KMS-11 (cell line): ENCODE results near the gene NRM.
"Not testable (repeated sequence)": the region's sequence is repeated elsewhere in the genome, so short reads cannot be mapped to it uniquely, and the experiment has no call there.

ENCODE experiments used
- H2AFZ ChIP-seq: fragments of 200-600 bp; sonication (generic); 2 replicates; pipeline ENCODE4 v1.6.1; 2016; ENCODE audit warnings: antibody characterized with exemption, mixed run types, low read depth
- H3K27ac ChIP-seq: fragments of 200-600 bp; sonication (generic); 2 replicates; pipeline ENCODE4 v1.6.1; 2016; ENCODE audit warnings: mild to moderate bottlenecking, mixed run types
- H3K27me3 ChIP-seq: fragments of 200-600 bp; sonication (generic); 2 replicates; pipeline ENCODE4 v1.6.1; 2017; ENCODE audit warnings: mild to moderate bottlenecking, low read depth, mixed run types, moderate library complexity; ENCODE audit not compliant: insufficient read depth
- H3K36me3 ChIP-seq: fragments of 200-600 bp; sonication (generic); 2 replicates; pipeline ENCODE4 v1.6.1; 2017; ENCODE audit warnings: mild to moderate bottlenecking, mixed run types; ENCODE audit not compliant: insufficient read depth
- H3K4me1 ChIP-seq: fragments of 200-600 bp; sonication (generic); 2 replicates; pipeline ENCODE4 v1.6.1; 2016; ENCODE audit warnings: mild to moderate bottlenecking, low read depth, mixed run types; ENCODE audit not compliant: poor library complexity, severe bottlenecking
- H3K4me2 ChIP-seq: fragments of 200-600 bp; sonication (generic); 2 replicates; pipeline ENCODE4 v1.7.0; 2016; ENCODE audit warnings: mild to moderate bottlenecking, mixed run types
- H3K4me3 ChIP-seq: fragments of 200-600 bp; sonication (generic); IDR thresholded peaks from 2 replicates; pipeline ENCODE4 v1.6.1; 2017; ENCODE audit warnings: low read depth, low read length, mixed read lengths; ENCODE audit not compliant: insufficient read depth
- H3K79me2 ChIP-seq: fragments of 200-600 bp; sonication (generic); 2 replicates; pipeline ENCODE4 v1.6.1; 2016; ENCODE audit warnings: low read depth, mixed run types; ENCODE audit not compliant: insufficient read depth
- H3K9ac ChIP-seq: fragments of 200-600 bp; sonication (generic); 2 replicates; pipeline ENCODE4 v1.6.1; 2016; ENCODE audit warnings: mild to moderate bottlenecking, mixed run types
- H4K20me1 ChIP-seq: fragments of 200-600 bp; sonication (generic); 2 replicates; pipeline ENCODE4 v1.6.1; 2016; ENCODE audit warnings: mild to moderate bottlenecking, mixed run types; ENCODE audit not compliant: insufficient read depth
- CTCF ChIP-seq: fragments of 200-600 bp; sonication (generic); conservative IDR thresholded peaks from 2 replicates; pipeline ENCODE4 v1.6.1; 2017; ENCODE audit warnings: low read depth, mild to moderate bottlenecking, antibody characterized with exemption, low read length, moderate library complexity, mixed read lengths

The NRM gene

DNA sequence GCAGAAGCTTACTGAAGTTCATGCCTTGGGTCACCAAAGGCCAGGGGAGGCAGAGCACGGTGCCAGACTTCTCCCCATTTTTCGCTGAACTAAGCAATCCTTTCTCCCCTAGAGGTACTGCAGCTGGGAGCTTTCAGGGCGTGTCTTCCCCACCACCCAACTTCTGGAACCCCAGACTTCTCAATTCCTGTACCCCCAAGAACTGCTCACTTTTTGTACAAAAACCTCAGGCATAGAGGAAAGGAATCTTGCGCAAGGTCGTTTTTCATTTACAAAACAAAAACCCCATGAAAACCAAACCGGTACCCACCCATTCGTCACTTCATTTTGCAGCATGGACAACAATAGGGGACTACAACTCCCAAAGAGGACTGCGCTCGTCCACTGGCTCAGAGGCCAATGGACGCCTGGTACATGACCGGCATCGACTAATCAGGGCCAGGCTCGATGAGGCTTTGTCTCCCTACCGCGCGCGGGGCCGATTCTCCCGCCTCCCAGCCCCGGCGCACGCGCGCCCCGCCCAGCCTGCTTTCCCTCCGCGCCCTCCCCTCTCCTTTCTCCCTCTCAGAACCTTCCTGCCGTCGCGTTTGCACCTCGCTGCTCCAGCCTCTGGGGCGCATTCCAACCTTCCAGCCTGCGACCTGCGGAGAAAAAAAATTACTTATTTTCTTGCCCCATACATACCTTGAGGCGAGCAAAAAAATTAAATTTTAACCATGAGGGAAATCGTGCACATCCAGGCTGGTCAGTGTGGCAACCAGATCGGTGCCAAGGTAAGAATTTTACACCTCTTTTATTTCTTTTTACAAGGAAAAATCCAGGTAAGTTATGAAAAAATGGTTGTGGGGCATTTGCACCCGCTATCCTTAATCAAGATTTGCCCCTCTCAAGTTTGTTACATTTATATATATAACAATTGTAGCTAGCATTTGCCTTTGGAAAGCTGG lies 29.3 kb upstream of the NRM start, which contains the start of gene TUBB:
TSS of gene TUBB (plus strand) at position 562 of the 947 bp plus-strand sequence. CDS start at position 717, 155 bp downstream.
- Histone ChIP-seq H3K4me3 (no peak within 1 kb of the TSS), H2AFZ (peak within 1 kb of the TSS; percentile 24; the same call in 1 of the 2 replicates), H3K4me1 (peaks cover 62% of the 10 kb centered on the region), H3K9ac (peak within 1 kb of the TSS; percentile 99), H4K20me1 (peaks cover 32% of the 10 kb centered on the region), H3K27ac (peak within 1 kb of the TSS; percentile 96), H3K79me2 (peaks cover 56% of the 10 kb centered on the region), H3K36me3 (peaks cover 23% of the 10 kb centered on the region; the same call in 1 of the 2 replicates), H3K4me2 (peak within 1 kb of the TSS; percentile 88), H3K27me3 (no peaks in the 10 kb centered on the region)
- TF ChIP-seq CTCF, result no peak

GRCh38 chr6:30719356-30719755 lies 28.6 kb upstream of the NRM start:
- peak overlapping the region; percentile 24; the same call in 1 of the 2 replicates for H2AFZ ChIP-seq
- peaks cover 50% of the 10 kb centered on the region for H3K79me2 ChIP-seq
- peaks cover 62% of the 10 kb centered on the region for H3K4me1 ChIP-seq

GRCh38 chr6:30717845-30718720 lies 27.3 kb upstream of the NRM start:
- not testable (repeated sequence) for H3K27me3 ChIP-seq, H2AFZ ChIP-seq, H3K4me3 ChIP-seq
- H3K4me2 ChIP-seq, result peak overlapping the region; percentile 85
- H3K4me1 ChIP-seq, result peaks cover 63% of the 10 kb centered on the region
- peaks cover 39% of the 10 kb centered on the region for H3K79me2 ChIP-seq
- H3K27ac ChIP-seq, result peak overlapping the region; percentile 96
- peaks cover 14% of the 10 kb centered on the region; the same call in 1 of the 2 replicates for H3K36me3 ChIP-seq
- peaks cover 16% of the 10 kb centered on the region for H4K20me1 ChIP-seq
- H3K9ac ChIP-seq, result peak overlapping the region; percentile 32; the same call in 1 of the 2 replicates

More at GRCh38 chr6:30719356-30719755, 28.6 kb upstream of the NRM start:
- H3K27me3 ChIP-seq, result no peaks in the 10 kb centered on the region
- peak overlapping the region; percentile 96 for H3K27ac ChIP-seq
- H3K9ac ChIP-seq, result peak overlapping the region; percentile 99; the same call in 1 of the 2 replicates
- peak overlapping the region; percentile 85 for H3K4me2 ChIP-seq
- H3K4me3 ChIP-seq, result no peak overlapping the region
- peaks cover 29% of the 10 kb centered on the region for H4K20me1 ChIP-seq
- no peak for TF ChIP-seq CTCF
- peaks cover 23% of the 10 kb centered on the region; the same call in 1 of the 2 replicates for H3K36me3 ChIP-seq

GRCh38 chr6:30717129-30717844 lies 26.5 kb upstream of the NRM start, which contains the start of gene MDC1:
Gene MDC1 (minus strand): TSS chr6:30717281. CDS start chr6:30715175, 2,106 bp downstream.
- peaks cover 6% of the 10 kb centered on the region; the same call in 1 of the 2 replicates for H3K36me3 ChIP-seq
- H3K27me3 ChIP-seq, result no peaks in the 10 kb centered on the region
- peaks cover 31% of the 10 kb centered on the region for H3K79me2 ChIP-seq
- H4K20me1 ChIP-seq, result peaks cover 8% of the 10 kb centered on the region; the same call in 1 of the 2 replicates
- H3K4me1 ChIP-seq, result peaks cover 63% of the 10 kb centered on the region
- H3K4me2 ChIP-seq, result peak within 1 kb of the TSS; percentile 89
- no peak for TF ChIP-seq CTCF
- peak within 1 kb of the TSS; percentile 31; the same call in 1 of the 2 replicates for H2AFZ ChIP-seq
- H3K27ac ChIP-seq, result peak within 1 kb of the TSS; percentile 96
- no peak within 1 kb of the TSS for H3K4me3 ChIP-seq
- H3K9ac ChIP-seq, result peak within 1 kb of the TSS; percentile 74
